HuH-7.5 (cell line): ENCODE measurements around the gene STARD7.

Experiments
- DNase-seq: peaks from one replicate; pipeline ENCODE4 v3.0.0; 2011; ENCODE audit warnings: low spot score

Gene STARD7

DNA sequence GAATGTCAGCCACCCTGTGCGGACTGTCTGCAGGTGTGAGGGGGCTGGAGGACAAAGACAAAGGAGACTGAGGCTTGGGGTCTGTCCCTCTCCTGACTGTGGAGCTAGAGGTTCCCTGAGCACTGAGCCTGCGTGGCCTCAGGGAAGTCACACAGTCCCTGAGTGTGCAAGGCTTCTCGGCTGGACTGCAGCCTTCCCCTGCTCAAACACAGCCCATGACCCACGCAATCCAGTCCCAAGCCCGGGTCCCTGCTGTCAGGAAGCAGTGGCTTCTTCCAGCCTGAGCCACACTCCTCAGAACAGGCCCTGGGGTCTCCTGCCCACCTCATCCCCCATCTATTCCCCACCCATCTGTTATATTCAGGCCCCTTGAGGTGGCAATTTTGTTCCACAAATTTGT lies 73.0 kb downstream of the STARD7 start:
- DNase-seq = no peak

DNA sequence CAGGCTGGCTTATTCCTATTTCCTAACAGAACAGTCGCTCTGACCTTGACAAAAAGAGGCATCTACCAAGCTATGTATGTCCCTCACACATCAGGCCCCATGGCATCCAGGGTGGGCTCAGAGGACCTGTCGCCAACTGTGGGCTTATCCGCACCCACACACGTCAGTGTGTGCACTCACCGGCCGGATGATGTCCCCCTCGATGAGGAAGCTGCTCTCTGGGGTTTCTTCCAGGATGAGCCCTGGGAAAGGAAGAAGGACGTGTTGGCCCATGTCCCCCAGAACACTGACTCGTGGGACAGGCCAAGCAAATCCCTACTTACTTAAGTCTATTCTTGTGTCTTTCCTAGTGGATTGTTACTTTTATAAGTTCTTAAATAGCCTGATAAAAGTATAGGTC lies 73.5 kb downstream of the STARD7 start:
- DNase-seq = no peak
